GM19023 (cell line): ENCODE measurements around the gene FAT3.

Source experiments
- ATAC-seq: cut with Tn5 transposase; IDR thresholded peaks from one replicate; pipeline ENCODE4 v1.9.1; 2021; ENCODE audit warnings: mild to moderate bottlenecking, moderate library complexity; ENCODE audit not compliant: unreplicated experiment

The FAT3 gene

GRCh38 chr11:92227230-92227814 lies 2.7 kb downstream of the FAT3 start:
- no peak for ATAC-seq

DNA sequence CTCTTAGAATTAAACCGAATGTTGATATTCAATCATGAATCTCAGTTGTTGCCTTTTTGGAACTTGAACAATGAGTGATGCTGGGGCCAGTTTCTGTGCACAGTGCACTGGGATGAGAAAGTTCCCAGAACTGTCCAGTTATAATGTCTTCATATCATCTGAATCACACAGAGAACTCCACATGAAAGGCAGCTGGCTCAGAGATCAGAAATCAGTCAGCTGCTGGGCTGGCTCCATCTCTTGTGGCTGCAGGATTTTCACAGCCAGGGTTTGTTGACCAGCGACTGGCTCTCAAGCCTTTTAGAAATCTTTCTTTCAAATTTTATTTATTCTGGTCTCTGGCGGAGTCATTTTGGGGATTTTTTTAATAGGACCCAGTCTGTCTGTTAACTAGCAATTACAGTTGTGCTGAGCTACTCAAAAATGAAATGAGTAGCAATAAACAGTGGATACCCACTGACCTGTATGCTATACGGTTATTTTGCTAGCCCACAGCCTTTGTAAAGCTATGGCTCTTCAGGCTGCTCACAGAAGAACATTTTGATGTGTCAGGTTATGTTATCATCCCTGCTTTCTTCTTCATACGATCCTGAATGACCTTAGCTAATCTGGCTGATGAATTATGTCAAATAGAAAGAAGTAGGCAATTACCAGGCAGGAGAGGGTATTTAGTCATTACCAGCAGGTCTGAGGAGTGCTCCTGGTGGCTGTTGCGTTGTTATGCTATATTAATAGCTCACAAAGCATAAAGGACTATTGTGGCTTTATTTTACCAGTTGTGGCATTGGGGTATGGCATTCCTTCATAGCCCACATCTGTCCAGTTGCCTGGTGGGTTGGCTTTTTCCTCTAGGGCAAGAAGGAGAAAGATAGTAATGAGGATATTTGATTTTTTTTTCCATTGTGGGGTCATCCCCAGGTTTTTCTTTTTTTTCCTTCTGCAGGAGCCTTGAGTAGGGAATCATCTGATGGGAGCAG lies 3.6 kb downstream of the FAT3 start:
- no peak for ATAC-seq

DNA sequence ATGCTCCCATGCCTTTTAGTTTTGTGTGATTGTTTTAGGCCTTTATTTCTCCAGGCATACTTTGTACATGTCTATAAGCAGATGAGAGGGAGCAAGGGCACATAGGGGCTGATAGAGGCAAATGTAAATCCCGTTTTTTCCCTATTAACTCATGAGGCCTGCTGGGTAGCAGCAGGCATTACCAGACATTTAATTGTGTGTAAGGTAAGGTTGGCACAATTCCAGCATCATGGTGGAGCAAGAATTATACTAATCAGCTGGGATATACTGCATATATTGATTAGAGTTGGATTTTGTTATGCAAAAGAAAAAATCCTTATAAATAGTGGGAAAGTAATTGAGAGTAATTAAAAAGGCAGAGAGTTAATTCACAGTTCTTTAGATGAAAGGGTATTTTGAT lies 12.2 kb downstream of the FAT3 start:
- no peak for ATAC-seq

DNA sequence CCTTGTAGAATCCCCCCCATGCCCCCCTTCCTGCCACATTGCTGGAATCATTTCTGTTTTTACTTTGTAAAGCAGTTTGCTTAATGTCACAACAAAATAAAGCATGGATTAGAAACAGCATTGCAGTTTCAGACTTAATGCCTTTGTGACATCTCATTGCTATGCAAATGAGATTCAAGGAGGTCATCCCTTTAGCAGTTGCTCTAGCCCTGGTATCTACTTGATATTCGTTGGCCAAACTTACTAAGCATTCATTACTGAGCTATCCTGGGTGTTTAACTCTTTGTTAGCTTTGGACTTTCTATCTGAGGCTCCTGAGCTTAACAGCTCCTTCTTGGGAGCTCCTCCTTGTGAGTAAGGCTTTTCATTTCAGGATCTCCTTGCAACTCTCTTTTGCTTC lies 16.3 kb downstream of the FAT3 start:
- ATAC-seq = no peak

DNA sequence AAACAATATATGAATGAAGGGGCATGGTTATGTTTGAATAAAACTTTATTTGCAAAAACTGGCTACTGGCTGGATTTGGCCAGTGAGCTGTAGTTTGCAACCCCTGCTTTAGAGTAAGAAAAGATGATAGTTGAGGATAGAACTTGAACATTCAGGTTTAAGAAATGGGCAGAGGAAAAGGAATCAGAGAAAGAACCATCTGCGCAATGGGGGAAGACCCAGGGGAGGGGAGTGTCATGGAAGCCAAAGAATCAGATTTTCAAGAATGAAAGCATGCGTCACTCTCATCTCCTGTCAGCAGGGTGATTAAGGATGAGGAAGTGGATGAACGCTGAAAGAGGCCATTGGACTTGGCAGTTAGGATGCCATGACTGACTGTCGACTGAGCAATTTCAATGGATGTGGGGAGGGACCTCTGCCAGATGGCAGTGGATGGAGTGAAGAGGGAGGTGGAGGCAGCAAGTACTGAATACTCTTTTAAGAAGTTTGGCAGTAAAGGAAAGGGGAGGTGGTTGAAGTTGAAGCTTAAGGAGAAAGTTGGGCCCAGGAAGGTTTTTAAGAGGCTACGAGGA lies 21.2 kb downstream of the FAT3 start:
- no peak for ATAC-seq

- no peak for ATAC-seq
Measured at GRCh38 chr11:92246630-92247029, 22.0 kb downstream of the FAT3 start.

DNA sequence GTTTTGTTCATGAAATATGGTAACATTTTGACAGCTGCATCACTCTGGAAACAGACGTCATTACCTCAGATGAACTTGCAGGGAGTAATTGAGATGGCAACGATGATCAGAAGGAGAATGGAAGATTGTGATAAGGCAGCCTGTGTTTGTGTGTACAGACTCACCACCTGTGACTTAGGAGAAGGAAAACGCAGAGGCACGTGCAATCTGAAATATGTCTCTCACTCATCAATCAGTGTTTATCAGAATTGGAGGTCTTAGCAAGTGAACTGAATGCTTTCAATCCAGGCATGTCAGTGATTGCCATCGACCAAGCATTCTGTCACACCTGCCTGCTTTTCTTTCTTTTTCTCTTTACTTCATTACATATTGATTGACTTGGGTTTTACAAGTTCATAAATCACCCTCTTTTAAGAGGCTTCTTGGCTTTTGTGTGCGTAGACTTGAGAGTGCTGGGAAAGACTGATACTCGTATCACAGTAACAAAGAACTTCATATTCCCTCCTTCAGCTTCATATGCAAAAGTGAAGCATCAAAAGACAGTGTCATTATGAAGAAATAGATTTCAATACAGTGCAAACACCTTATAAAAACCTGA lies 24.6 kb downstream of the FAT3 start:
- ATAC-seq = no peak

DNA sequence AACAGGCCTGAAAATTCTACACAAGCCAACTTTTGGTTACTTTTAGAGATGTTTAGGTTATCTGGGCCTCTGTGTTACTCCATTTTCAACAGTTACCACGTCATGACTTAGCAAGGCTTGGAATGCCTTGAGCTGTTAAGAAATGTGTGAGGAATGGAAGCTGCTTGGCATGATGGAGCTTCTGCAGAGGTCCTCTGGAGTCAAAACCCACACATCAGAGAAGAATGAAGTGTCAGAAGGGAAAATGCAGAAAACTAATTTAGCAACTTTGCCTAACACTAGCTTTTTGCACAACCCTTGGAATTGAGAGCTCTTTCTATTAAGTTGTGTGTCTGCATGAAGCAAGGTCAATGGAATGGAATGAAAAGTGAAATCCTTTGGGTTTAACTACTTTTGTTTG lies 27.4 kb downstream of the FAT3 start:
- ATAC-seq = no peak

GRCh38 chr11:92253421-92253820 lies 28.8 kb downstream of the FAT3 start:
- no peak for ATAC-seq

DNA sequence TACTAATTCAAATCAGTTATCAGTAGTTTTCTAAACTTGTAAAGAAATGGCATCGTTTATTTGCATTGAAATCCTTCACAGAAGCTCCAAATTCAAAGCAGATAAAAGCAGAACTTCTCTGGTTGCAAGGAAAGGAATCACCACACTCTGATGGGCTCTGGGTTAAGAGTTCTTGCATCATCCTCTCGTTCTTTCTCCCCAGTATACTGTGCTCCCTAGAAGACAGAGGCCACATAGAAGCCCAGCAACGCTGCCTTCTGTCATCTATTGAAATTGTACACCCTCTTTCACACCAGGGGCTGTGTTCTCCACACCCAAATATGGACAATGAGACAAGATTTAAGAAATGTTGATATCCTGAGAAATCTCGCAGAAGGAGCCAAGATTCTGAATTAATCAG lies 29.3 kb downstream of the FAT3 start:
- no peak for ATAC-seq

GRCh38 chr11:92257536-92257935 lies 32.9 kb downstream of the FAT3 start:
- ATAC-seq = no peak

DNA sequence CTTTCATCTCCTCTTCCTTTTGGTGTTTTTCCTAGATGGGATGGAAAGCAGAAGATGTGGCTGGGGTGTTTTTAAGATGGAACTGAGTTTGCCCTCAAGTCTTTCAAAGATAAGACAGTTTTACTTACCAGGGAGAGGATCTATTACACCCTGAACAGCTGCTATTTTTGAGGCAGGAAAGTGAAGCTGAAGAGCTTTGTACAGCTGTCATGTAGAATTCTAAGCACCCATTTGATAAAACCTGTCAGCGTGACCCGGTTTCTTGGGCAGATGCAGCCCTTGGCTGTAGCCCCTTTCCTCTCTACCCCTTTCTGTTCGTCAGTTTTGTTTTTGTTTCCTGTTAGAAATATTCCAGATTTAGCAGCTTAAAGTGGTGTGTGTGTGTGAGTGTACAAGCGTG lies 35.2 kb downstream of the FAT3 start:
- ATAC-seq = no peak

DNA sequence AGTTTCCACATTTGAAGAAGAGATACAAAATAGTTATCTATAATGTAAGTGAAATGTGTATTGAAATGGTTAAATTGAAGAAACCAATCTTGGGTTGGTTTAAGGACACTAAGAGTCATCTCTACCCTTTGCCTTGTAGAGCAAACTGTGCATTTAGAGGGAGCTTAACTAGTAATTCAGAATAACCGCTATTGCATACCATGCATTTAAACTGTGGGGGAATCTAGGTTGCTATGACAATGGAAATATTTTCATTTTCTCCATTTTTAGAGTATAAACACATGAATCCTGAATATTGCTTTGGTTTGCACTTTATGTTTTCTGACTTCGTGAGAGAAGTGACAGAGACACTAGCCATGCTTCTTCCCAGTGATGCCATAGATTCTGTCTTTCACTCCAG lies 39.7 kb downstream of the FAT3 start:
- ATAC-seq = no peak

GRCh38 chr11:92266806-92267205 lies 42.2 kb downstream of the FAT3 start:
- ATAC-seq = no peak

- no peak for ATAC-seq
Measured at GRCh38 chr11:92267278-92267677, 42.7 kb downstream of the FAT3 start.

DNA sequence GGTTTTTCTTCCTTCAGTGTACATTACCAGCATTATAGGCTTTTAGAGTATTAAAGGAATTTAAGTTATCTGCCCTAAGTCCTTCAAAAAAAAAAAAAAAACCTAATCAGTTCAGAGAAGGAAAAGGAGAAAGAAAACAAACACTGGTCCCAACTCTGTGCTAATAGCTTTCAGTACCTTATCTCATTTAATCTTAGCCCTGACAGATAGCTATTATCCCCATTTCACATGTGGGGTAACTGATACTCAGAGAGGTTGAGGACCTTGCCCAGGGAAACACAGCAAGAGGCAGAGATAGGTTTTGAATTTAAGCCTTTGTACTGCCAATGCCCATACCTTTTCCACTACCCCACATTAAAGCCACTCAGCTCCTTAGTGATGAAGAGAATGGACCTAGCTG lies 43.4 kb downstream of the FAT3 start:
- ATAC-seq = no peak

- no peak for ATAC-seq
Measured at GRCh38 chr11:92268546-92268945, 43.9 kb downstream of the FAT3 start.

GRCh38 chr11:92269021-92269420 lies 44.4 kb downstream of the FAT3 start:
- ATAC-seq = no peak

- ATAC-seq = no peak
Measured at GRCh38 chr11:92269841-92270240, 45.2 kb downstream of the FAT3 start.

- no peak for ATAC-seq
Measured at GRCh38 chr11:92272651-92273050, 48.0 kb downstream of the FAT3 start.
